Osteoblast (primary cell): Measurements from ENCODE around the gene SPTBN5. TPM values are rescaled to one million over a fixed set of nuclear protein-coding genes. Genes with fewer than 3 reads are reported as not detected.

Experiments used
- DNase-seq: peaks from one replicate; pipeline ENCODE4 v3.0.0; 2011; ENCODE audit warnings: low spot score, mixed read lengths; ENCODE audit not compliant: insufficient read length; ENCODE audit errors: missing footprints
- H2AFZ ChIP-seq: 2 replicates; pipeline ENCODE4 v1.6.0; 2011; ENCODE audit warnings: mild to moderate bottlenecking, low read length
- H3K27ac ChIP-seq: 2 replicates; pipeline ENCODE4 v1.5.1; 2011; ENCODE audit warnings: mild to moderate bottlenecking, low read depth, low read length, moderate library complexity
- H3K27me3 ChIP-seq: 2 replicates; pipeline ENCODE4 v1.6.0; 2012; ENCODE audit warnings: mild to moderate bottlenecking, control low read depth, inconsistent platforms, low read length, moderate library complexity; ENCODE audit not compliant: insufficient read depth
- H3K36me3 ChIP-seq: 2 replicates; pipeline ENCODE4 v1.5.1; 2011; ENCODE audit warnings: mild to moderate bottlenecking, low read length, control low read depth, moderate library complexity; ENCODE audit not compliant: insufficient read depth
- H3K4me1 ChIP-seq: 2 replicates; pipeline ENCODE4 v1.5.1; 2011; ENCODE audit warnings: mild to moderate bottlenecking, low read length, control low read depth, moderate library complexity; ENCODE audit not compliant: insufficient read depth
- H3K4me2 ChIP-seq: 2 replicates; pipeline ENCODE4 v1.6.0; 2011; ENCODE audit warnings: mild to moderate bottlenecking, low read length; ENCODE audit not compliant: insufficient read depth
- H3K4me3 ChIP-seq: fragments of 200-600 bp; sonication (generic); 3 replicates; pipeline ENCODE4 v1.5.1; 2012; ENCODE audit warnings: mild to moderate bottlenecking, low read length, inconsistent platforms; ENCODE audit not compliant: insufficient read depth
- H3K79me2 ChIP-seq: 2 replicates; pipeline ENCODE4 v1.6.0; 2012; ENCODE audit warnings: mild to moderate bottlenecking, low read length, control low read depth, inconsistent platforms; ENCODE audit not compliant: insufficient read depth
- H3K9me3 ChIP-seq: 2 replicates; pipeline ENCODE4 v1.5.1; 2011; ENCODE audit warnings: low read depth, low read length, control low read depth
- H4K20me1 ChIP-seq: 2 replicates; pipeline ENCODE4 v1.6.0; 2012; ENCODE audit warnings: mild to moderate bottlenecking, low read length, control low read depth; ENCODE audit not compliant: insufficient read depth
- total RNA-seq: library from RNA; depleted of rRNA; stranded (reverse); fragments of >200 nt; gene quantifications from 2 replicates; pipeline ENCODE4 v1.2.3, GENCODE V29; 2012
- TF ChIP-seq, protein P1 (sequence below): IDR thresholded peaks from 2 replicates; pipeline ENCODE4 v1.5.1; 2011; ENCODE audit warnings: mild to moderate bottlenecking, low read depth, low read length, moderate library complexity; ENCODE audit errors: extremely low read depth

The SPTBN5 gene
- total RNA-seq, 1 donor: 0.36 TPM

DNA sequence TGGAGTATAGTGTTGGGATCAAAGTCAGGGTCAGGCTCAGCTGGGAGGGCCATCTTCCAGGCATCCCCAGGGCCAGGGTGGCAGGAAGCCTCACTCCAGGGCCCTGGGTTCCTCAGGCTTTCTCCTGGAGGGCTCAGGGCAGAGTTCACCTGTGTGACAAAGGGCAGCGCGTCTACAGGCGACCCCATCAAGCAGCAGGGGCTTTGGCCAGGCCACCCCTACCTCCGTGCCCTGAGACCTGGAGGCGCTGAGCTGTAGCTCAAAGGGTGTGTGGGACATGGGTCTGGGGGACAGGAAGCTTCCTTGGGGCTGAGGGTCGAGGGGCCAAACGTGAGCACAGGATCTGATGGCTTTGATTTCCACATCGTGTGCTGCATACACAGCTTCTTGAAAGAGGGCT is 12.8 kb downstream of the SPTBN5 start:
- Histone ChIP-seq H3K4me3 (no peak overlapping the region), H3K36me3 (no peaks in the 10 kb centered on the region), H3K4me2 (no peak overlapping the region), H3K27me3 (peaks cover 9% of the 10 kb centered on the region), H3K4me1 (no peaks in the 10 kb centered on the region), H3K27ac (no peak overlapping the region), H2AFZ (peak overlapping the region; percentile 74), H4K20me1 (no peaks in the 10 kb centered on the region), H3K79me2 (no peaks in the 10 kb centered on the region), H3K9me3 (no peaks in the 10 kb centered on the region)
- TF ChIP-seq, protein P1, sequence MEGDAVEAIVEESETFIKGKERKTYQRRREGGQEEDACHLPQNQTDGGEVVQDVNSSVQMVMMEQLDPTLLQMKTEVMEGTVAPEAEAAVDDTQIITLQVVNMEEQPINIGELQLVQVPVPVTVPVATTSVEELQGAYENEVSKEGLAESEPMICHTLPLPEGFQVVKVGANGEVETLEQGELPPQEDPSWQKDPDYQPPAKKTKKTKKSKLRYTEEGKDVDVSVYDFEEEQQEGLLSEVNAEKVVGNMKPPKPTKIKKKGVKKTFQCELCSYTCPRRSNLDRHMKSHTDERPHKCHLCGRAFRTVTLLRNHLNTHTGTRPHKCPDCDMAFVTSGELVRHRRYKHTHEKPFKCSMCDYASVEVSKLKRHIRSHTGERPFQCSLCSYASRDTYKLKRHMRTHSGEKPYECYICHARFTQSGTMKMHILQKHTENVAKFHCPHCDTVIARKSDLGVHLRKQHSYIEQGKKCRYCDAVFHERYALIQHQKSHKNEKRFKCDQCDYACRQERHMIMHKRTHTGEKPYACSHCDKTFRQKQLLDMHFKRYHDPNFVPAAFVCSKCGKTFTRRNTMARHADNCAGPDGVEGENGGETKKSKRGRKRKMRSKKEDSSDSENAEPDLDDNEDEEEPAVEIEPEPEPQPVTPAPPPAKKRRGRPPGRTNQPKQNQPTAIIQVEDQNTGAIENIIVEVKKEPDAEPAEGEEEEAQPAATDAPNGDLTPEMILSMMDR: no peak
- no peak for DNase-seq

DNA sequence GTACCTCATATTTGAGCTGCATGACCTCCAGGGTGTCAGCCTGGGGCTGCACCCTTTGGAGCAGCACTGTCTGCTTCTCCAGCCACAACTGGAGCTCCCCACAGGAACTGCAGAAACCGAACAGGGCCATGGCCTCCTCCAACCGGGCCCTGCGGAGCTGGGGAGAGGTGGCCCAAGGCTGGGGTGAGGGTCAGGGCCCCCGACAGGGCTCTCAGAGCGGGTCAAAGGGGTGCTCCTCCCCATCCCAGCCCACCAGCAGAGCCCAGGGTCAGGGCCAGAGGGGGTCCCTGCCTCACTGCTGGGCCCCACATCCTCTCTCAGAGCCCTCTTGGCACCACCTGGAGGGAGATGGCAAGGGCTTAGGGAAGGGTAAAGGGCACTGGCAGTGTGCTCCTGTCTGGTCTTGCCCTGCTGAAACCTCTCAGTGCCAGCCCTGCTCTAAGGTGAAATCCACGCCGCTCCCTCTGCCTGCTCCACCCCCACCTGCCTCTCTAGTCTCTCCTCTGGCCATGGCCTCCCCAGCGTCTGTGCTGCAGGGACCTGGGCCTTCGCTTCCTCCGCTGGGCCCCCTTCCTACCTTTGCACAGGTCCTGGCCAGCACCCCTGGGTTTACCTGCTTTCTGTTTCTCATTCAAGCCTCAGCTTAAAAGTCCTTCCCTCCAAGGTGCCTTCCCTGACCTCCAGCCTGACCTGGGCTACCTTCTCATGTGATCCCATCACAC is 13.5 kb downstream of the SPTBN5 start:
- H3K79me2 ChIP-seq: no peaks in the 10 kb centered on the region
- H4K20me1 ChIP-seq: no peaks in the 10 kb centered on the region
- no peaks in the 10 kb centered on the region for H3K9me3 ChIP-seq
- H2AFZ ChIP-seq: no peak overlapping the region
- no peaks in the 10 kb centered on the region for H3K4me1 ChIP-seq
- DNase-seq: no peak
- H3K36me3 ChIP-seq: no peaks in the 10 kb centered on the region
- no peak overlapping the region for H3K27ac ChIP-seq
- TF ChIP-seq, protein P1: no peak
- H3K27me3 ChIP-seq: peaks cover 9% of the 10 kb centered on the region
- H3K4me2 ChIP-seq: no peak overlapping the region
- no peak overlapping the region for H3K4me3 ChIP-seq

DNA sequence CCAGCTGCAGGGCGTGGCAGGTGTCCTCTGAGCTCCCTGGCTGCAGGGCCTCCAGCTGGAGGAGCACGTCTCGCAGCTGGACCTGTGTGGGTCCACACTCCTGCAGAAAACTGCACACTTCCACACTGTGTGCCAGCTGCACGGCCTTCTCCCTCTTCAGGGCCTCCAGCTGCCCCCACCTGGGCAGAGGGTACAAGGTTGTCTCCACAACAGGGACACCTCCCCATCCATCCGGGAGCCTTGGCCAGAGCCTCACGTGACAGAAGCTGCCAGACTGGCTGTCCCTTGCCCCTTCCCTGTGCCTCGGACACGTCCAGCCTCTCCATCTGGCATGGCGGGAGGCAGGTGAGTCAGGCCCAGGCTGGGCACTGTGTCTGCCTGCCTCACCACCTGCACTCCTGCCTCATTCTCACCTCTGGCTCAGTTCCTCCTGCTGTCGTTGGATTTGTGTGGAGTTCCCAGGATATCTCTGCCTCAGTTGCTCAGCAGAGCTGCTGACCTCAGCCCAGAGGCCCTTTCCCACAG is 14.5 kb downstream of the SPTBN5 start:
- TF ChIP-seq, protein P1: no peak

DNA sequence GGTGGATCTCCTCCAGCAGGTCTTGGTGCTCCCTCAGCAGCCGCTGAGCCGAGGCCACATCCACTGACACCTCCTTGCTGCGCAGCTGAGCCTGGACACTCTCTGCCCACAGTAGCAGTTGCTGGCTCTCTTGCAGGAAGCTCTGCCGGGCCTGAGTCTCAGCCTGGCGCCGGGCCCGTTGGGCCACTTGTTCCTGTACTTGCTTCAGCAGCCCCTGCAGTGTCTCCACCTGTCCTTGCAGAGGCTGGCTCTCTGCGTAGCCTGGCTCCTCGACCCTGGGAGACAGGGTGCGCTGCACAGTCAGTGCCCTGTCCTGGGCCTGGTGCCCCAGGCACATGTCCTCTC is 15.5 kb downstream of the SPTBN5 start:
- H2AFZ ChIP-seq: no peak overlapping the region
- H3K27ac ChIP-seq: no peak overlapping the region
- no peak overlapping the region for H3K4me3 ChIP-seq

More for the DNA sequence above, 14.5 kb downstream of the SPTBN5 start:
- H3K79me2 ChIP-seq: no peaks in the 10 kb centered on the region
- no peak overlapping the region for H3K4me2 ChIP-seq
- no peaks in the 10 kb centered on the region for H3K9me3 ChIP-seq
- H3K36me3 ChIP-seq: no peaks in the 10 kb centered on the region
- no peak overlapping the region for H3K27ac ChIP-seq
- DNase-seq: no peak
- no peaks in the 10 kb centered on the region for H4K20me1 ChIP-seq
- H2AFZ ChIP-seq: no peak overlapping the region
- no peak overlapping the region for H3K4me3 ChIP-seq
- H3K27me3 ChIP-seq: peaks cover 9% of the 10 kb centered on the region
- H3K4me1 ChIP-seq: no peaks in the 10 kb centered on the region

More for the DNA sequence above, 15.5 kb downstream of the SPTBN5 start:
- DNase-seq: no peak
- Histone ChIP-seq H3K9me3 (no peaks in the 10 kb centered on the region), H3K4me1 (no peaks in the 10 kb centered on the region), H4K20me1 (no peaks in the 10 kb centered on the region), H3K79me2 (no peaks in the 10 kb centered on the region), H3K4me2 (no peak overlapping the region), H3K27me3 (peaks cover 9% of the 10 kb centered on the region), H3K36me3 (no peaks in the 10 kb centered on the region)
- TF ChIP-seq, protein P1: no peak
